ENCODE measurements around the gene HCFC1R1.
"Not testable (repeated sequence)": the region's sequence is repeated elsewhere in the genome, so short reads cannot be mapped to it uniquely, and the experiment has no call there.

The HCFC1R1 gene

GRCh38 chr16:3023669-3024478, at the start of gene HCFC1R1, which contains the start of gene THOC6:
HCFC1R1 (minus strand) TSS chr16:3023942; CDS start chr16:3023941, 1 bp downstream.
THOC6 (plus strand) TSS chr16:3024035; CDS start chr16:3024327, 292 bp downstream.
- DNase-seq (ENCODE audit: low read depth), result peak; percentile 89

GRCh38 chr16:3073448-3073847, 49.7 kb upstream of the HCFC1R1 start:
- DNase-seq (ENCODE audit: low read depth), result no peak

GRCh38 chr16:3072576-3073263, 49.0 kb upstream of the HCFC1R1 start:
- DNase-seq (ENCODE audit: low read depth), result not testable (repeated sequence)

GRCh38 chr16:3072148-3072547, 48.4 kb upstream of the HCFC1R1 start:
- not testable (repeated sequence) for DNase-seq (ENCODE audit: low read depth)

GRCh38 chr16:3071655-3072054, 47.9 kb upstream of the HCFC1R1 start:
- DNase-seq (ENCODE audit: low read depth), result no peak

- DNase-seq (ENCODE audit: low read depth), result no peak
Measured at GRCh38 chr16:3070608-3071111, 46.9 kb upstream of the HCFC1R1 start.

- DNase-seq (ENCODE audit: low read depth), result not testable (repeated sequence)
Measured at GRCh38 chr16:3069146-3069545, 45.4 kb upstream of the HCFC1R1 start.

- DNase-seq (ENCODE audit: low read depth), result no peak
Measured at GRCh38 chr16:3068487-3068886, 44.7 kb upstream of the HCFC1R1 start.

- no peak for DNase-seq (ENCODE audit: low read depth)
Measured at GRCh38 chr16:3066440-3066748, 42.7 kb upstream of the HCFC1R1 start.

GRCh38 chr16:3065742-3066439, 42.1 kb upstream of the HCFC1R1 start:
- DNase-seq (ENCODE audit: low read depth), result no peak

- DNase-seq (ENCODE audit: low read depth), result peak; percentile 59
Measured at GRCh38 chr16:3065069-3065741, 41.5 kb upstream of the HCFC1R1 start, which contains the start of gene IL32. IL32 (plus strand) TSS chr16:3065640; CDS start chr16:3065812, 172 bp downstream.

- no peak for DNase-seq (ENCODE audit: low read depth)
Measured at GRCh38 chr16:3063625-3064386, 40.1 kb upstream of the HCFC1R1 start.

GRCh38 chr16:3062553-3062952, 38.8 kb upstream of the HCFC1R1 start:
- DNase-seq (ENCODE audit: low read depth), result no peak

- DNase-seq (ENCODE audit: low read depth), result no peak
Measured at GRCh38 chr16:3060339-3061127, 36.8 kb upstream of the HCFC1R1 start.

GRCh38 chr16:3059723-3060242, 36.0 kb upstream of the HCFC1R1 start:
- DNase-seq (ENCODE audit: low read depth), result no peak

GRCh38 chr16:3059041-3059722, 35.4 kb upstream of the HCFC1R1 start:
- peak; percentile 46 for DNase-seq (ENCODE audit: low read depth)

GRCh38 chr16:3058139-3059030, 34.6 kb upstream of the HCFC1R1 start:
- no peak for DNase-seq (ENCODE audit: low read depth)

All from HS-5 (cell line).